GM12801 (cell line): ENCODE results near the gene PLXNA2.

Source experiments
- CTCF ChIP-seq: IDR thresholded peaks from one replicate; pipeline ENCODE4 v1.5.1; 2011; ENCODE audit warnings: control low read depth; ENCODE audit not compliant: insufficient read length; ENCODE audit errors: extremely low read depth

The PLXNA2 gene

GRCh38 chr1:208219098-208219658 lies 25.0 kb downstream of the PLXNA2 start:
- TF ChIP-seq CTCF = no peak

DNA sequence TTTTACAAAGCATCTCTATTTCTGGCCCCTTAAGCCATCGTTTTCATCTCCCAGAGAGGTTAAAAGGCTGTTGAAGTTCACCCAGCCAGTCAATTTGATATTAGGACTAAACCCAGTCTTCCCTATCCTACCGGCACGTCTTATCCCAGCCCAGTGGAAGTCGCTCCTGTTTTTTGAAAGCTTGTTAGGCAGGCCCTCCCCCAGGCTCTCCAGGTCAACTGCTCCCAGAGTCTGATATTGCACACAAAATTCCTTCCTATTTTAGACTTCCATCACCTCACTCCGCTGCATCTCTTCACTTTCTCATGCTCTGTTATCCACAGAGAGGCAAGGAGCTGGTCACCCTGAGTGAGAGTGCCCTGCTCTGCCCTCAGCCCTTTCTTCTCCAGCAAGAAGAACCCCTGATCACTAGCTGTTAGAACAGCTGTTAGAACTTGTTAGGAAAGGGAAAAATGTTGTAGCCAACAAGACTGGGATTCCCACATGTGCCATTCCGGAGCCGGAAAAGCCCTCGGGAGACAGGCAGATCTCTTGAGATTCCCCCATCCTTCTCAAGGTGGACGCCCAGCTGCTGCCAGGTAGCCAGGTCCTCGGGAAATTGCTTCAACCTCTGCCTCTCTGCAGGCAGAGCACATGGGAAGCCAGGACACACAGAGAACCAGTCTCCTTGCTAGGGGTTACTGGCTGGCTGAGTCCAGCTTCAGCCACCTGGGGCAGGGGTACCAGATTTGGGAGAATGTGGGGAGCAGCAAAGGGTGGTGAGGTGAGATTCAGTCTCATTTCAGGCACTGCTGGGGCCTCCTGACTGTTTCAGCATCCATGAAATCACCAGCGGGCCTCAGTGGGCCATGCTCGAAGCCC lies 25.7 kb downstream of the PLXNA2 start:
- no peak for TF ChIP-seq CTCF

GRCh38 chr1:208217781-208218180 lies 26.4 kb downstream of the PLXNA2 start:
- no peak for TF ChIP-seq CTCF

DNA sequence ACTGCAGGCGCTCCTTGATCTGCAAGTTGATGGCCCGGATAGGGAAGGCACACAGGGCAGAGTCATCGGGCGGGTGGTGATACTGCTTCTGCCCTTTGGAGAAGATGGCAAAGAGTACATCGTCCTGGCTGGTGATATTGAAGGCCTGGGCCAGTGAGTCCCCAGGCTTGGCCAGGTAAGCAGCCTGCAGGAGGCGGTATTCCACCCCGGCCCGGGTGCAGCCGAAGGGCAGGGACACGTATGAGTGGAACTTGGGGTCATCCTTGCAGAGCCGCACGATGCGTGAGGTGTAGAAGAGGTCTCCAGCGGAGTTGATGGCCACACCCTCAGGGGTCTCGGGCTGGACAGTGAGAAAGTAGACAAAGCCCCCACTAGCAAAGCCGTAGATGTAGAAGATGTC lies 27.4 kb downstream of the PLXNA2 start:
- TF ChIP-seq CTCF = no peak

GRCh38 chr1:208216062-208216461 lies 28.1 kb downstream of the PLXNA2 start:
- TF ChIP-seq CTCF = no peak

GRCh38 chr1:208215393-208215792 lies 28.8 kb downstream of the PLXNA2 start:
- no peak for TF ChIP-seq CTCF

- TF ChIP-seq CTCF = no peak
These were observed 30.4 kb downstream of the PLXNA2 start for GRCh38 chr1:208213786-208214185.
